ENCODE measurements around the gene LRP4.
A peak's percentile ranks its signal among the peaks of the same experiment; 100 is the strongest.

The LRP4 gene

DNA sequence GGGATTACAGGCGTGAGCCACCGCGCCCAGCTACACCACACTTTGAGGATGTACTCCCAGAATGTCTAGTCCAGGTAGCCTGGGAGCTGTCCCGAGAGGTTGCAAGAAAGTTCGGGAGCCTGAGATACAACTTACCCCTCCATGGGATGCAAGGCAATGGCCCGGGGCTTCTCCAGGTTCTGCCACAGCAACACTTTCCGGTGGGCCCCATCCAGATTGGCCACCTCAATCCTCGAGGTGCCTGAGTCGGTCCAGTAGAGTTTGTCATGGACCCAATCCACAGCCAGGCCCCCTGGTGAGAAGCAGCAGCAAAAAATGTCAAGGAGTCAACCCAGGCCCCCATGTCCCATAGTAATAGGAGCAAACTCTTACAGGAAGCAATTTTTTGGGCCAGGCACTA is 25.5 kb downstream of the LRP4 start:
- DNase-seq (ENCODE audit: low read depth in 3 of 3) = no peak

DNA sequence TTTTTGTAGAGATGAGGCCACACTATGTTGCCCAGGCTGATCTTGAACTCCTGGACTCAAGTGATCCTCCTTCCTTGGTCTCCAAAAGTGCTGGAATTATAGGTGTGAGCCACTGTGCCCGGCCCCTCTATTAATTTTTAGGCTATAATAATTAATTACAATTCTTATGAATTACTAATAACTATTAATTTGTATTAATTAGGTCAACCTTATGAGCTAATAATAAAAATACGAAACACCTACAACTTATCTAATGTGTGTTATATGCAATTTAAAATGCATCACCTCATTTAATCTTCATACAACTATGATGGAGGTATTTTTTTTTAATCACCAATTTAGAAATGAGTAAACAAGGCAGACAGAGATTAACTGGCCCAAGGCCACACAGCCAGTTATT is 26.2 kb downstream of the LRP4 start:
- DNase-seq (ENCODE audit: low read depth in 3 of 3) = no peak

DNA sequence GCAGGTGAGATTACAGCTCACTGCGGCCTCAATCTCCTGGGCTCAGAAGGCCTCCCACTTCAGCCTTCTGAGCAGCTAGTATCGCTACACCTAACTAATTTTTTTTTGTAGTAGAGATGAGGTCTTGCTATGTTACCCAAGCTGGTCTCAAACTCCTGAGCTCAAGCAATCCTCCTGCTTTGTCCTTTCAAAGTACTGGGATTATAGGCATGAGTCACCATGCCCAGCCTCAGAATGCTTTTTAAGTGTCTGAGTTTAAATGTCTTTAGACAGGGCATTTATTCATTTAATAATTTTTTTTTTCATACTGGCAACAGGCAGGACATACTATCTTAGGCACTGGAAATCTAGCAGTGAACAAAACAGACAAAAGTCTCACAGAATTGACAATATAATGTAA is 27.7 kb downstream of the LRP4 start:
- DNase-seq (ENCODE audit: low read depth in 3 of 3) = no peak

DNA sequence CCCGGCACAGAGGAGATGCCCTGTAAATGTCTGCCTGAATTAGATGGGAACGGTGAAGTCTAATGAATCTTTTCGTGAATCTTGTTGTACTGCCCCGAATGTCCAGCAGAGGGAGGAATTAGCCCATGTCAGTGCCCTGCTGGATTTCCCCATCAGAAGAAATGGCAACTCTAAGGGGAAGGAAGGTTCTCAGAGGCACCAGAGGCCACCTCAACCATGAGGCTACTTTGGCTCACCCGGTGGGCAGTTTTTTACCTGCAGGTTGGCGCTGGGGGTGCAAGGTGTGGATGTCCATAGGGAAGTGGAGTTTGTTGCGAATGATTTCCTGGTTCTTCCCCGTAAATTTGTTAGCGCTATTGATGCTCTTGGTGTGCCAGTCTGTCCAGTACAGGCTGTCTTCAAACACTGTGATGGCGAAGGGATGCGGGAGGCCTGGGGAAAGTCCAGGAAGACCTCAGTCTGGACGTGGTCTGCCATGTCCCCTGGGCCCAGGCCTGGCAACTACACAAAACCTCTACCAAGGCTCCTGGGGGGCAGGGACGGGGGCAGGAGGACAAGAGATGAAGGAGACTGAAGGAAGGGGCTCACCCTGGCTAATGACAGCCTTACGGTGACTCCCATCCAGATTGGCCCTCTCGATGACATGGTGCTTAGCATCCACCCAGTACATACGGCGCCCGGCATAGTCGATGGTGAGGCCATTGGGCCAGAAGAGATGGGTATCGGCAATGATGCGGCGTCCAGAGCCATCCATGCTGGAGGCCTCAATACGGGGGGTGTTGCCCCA is 28.5 kb downstream of the LRP4 start:
- DNase-seq (ENCODE audit: low read depth in 3 of 3) = peak; percentile 31 to 58 (median 43)

DNA sequence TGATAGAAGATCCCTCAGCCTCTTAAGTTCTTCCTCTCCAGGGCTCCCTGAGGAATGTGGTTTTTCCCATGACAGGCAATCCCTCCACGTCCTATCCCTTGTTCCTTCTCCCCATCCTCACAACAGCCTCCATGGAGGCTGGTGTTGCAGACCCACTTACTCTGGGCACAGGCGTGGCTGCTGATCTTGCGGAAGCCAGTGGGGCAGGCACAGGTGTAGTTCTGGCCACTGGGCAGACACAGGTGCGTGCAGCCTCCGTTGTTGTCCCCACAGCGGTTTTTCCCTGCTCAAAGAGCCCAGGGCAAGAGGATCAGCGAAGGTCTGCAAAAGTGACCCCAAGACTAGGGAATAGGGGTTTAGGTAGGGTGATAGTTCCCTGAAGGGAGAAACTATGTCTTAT is 29.1 kb downstream of the LRP4 start:
- DNase-seq (ENCODE audit: low read depth in 3 of 3) = no peak

DNA sequence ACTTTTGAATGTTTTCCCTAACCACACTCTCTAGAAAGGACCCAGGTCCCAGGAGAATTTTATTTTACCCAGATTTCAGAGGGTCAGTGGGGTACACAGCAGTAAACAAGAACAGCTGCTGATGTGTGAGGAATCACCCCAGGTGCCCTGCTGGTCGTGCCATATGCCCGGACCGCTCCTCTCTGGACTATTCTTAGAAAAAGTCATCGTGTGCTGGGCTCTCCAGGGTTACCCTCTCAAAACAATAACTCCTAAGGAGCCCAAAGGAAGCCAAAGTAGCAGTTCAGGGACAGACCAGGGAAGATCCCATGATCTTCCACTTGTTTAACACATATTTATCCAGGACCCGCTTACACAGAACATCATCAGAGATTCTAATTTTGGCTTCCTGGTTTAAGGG is 29.7 kb downstream of the LRP4 start:
- no peak for DNase-seq (ENCODE audit: low read depth in 3 of 3)

DNA sequence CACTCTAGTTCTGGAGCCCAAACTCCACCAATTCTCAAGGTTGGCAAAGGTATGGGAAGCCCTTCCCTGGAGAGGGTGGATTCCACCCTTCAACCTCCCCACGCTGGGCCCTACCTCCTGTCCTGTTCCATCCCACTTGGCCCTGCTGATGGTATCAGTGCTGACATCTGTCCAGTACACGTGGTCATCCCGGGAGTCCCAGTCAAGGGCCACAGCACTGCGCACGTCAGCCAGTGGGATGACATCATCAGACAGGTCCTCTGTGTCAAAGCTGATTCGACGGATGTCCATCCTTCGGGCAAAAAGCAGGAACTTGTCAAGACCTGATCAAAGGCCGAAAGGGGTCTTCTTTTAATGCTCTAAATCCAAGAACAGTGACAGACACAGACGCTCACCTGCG is 32.1 kb downstream of the LRP4 start:
- DNase-seq (ENCODE audit: low read depth in 3 of 3) = no peak

DNA sequence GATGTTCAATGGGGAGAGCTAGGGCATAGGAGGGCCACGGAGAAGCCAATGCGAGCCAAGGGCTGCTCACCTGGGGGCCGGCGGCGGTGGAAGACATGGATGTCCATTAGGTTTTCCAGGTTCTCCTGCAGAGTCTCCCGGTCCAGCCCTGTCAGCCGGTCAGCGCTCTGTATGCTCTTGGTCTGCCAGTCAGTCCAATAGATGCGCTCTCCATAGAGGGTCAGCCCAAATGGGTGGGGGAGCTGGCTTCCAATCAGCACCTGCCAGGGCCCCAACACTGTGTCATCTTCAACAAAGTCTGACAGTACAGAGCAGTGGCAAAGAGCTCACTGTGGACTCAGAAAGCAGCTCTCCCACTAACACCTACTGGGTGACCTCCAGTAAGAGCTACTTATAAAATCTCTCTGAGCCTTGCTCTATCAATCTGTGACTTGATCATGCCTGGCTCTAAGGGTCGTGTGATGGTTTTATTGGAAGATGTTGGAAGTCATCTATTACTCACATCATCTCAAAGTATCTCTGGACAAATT is 39.2 kb downstream of the LRP4 start:
- no peak for DNase-seq (ENCODE audit: low read depth in 3 of 3)

DNA sequence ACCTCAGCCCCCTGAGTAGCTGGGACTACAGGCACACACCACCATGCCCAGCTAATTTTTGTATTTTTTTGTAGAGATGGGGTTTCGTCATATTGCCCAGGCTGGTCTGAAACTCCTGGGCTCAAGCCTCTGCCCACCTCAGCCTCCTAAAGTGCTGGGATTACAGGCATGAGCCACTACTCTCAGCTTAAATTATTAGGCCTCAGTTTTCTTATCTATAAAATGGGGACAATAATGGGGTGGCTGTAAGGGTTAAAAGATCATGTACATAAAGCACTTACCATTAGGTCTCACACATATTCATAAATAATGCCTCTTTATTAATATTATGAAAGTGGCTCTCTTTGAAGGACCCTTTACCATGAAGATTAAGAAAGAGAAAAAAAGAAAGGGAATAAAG is 40.8 kb downstream of the LRP4 start:
- no peak for DNase-seq (ENCODE audit: low read depth in 3 of 3)

DNA sequence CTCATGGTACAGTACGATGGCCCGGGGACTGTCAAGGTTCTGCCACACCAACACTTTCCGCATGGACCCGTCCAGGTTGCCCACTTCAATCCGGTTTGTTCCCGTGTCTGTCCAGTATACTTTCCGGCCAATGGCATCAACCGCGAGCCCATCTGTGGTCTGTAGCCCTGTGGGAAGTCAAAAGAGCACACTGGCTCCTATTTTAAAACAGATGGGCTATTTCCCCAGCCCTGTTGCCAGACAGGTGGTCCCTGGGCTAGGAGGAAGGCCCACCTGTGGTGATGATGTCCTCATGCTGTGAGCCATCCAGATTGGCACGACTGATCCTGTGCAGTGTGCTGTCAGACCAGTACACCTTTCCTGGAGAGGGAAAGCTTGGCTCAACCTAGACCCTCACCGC is 41.9 kb downstream of the LRP4 start:
- no peak for DNase-seq (ENCODE audit: low read depth in 3 of 3)

DNA sequence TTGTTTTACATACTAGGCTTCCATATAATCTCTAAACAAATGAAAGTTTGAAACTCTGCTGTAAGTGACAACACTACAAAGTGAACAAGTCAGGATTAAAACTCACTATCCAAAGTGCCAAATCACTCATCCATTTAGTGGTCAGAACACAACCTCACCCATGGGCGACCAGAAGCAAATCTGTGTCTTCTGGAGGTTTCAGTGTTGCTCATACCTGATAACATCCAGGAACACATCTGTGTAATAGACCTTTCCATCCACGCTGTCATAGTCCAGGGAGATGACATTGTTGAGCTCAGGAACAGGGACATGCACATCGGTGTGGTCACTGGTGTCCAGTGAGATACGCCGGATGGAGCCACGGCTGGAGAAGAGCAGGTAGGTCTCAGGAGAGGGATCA is 43.8 kb downstream of the LRP4 start:
- DNase-seq (ENCODE audit: low read depth in 3 of 3) = no peak

DNA sequence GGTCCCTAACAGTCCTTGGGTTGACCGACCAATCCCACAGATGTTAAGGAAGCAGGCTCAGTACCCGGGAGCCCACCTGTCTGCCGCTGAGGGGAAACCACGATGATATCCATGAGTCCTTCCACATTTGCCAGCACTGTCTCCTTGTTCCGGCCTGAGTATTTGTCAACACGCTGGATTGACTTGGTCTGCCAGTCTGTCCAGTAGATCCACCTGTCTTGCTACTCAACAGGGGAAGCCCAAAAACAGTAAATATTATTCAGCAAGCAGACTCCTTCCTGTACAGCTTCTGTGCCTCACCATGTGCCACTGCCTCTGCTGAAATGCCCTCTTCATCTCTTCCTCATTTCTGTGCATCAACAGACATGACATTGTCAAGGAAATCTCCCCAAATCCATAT is 49.4 kb downstream of the LRP4 start:
- DNase-seq (ENCODE audit: low read depth in 3 of 3) = no peak

DNA sequence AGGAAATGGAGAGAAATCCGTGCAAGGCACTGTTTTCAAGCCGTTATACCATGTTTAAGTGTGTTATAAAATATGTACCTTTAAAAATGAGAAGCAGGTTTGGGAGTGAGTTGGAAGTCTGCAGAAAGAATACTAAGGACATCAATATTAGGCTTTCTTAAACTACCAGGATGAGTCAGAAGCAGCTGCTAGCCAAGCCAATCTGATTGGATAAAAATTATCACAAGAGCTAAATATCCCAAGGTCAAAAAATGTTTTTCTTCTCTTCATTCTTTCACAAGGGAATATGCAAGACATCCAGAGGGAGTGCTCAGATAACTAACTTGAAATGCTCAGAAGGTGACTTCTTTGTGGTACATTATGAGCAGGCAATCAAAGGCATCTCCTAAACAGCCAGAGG is 53.0 kb downstream of the LRP4 start:
- no peak for DNase-seq (ENCODE audit: low read depth in 3 of 3)

DNA sequence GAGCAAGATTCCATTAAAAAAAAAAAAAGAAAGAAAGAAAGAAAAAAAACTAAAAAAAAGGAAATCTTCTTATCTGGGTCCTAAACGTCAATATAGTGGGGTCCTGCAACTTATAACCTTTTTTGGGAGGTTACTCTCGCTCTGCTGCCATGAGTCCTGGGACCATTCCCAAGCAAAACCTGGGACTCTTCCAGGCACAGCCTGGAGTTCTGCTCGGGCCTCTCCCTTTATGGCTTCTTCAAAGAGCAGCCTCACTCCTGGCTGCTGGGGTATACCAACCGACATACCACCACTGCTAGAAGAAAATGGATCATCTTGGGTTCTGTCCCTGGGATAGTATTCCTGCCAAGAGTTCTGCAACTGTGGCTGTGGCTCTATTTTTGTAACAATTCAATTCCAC is 58.1 kb downstream of the LRP4 start:
- DNase-seq (ENCODE audit: low read depth in 3 of 3) = no peak

DNA sequence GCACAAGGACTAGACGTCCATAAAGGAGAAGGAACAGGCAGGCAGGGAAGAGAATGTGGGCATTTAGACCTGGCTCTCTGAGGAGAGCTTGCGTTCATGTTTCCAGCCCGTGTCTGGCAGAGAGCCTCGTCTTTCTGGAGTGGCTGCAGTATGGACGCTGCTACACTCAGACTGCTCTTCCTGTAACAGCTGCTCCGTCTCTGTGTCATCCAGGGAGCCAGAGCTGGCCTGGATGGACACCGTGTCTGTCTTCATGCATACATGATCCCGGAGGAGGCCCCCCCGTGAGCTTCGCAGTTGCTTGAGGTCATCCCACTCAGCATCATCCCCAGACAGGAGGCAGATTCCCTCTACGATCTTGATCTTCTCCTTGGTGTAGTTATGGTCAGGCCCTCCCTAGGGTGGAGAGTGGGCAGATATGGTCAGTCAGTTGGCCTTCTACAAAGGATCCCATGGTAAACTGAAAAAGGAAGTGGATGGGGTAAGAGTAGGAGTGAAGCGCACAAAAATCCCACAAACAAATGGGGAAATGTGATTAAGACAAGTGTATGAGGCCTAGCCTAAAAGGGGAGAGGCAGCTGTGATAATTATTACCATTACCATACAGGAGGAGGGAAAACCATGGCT is 59.3 kb downstream of the LRP4 start:
- no peak for DNase-seq (ENCODE audit: low read depth in 3 of 3)

DNA sequence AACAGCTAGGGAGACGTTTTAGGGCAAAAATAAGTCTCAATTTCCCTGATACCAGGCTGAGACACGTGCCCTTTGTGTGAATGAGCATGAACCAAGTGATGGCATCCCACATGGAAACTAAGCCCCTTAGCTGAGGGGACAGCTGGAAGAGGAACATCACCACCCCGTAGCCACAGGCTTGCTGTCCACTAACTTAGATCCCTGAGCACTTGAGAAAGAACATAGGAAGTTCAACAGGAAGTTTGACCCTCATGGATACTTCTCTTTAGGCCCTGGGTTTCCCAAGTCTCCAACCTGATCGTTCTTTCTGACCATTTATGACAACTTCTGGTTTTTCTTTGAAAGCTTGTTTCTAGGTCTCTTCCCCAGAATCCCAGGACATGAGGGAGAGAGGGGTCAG is 60.7 kb downstream of the LRP4 start:
- DNase-seq (ENCODE audit: low read depth in 3 of 3) = no peak

DNA sequence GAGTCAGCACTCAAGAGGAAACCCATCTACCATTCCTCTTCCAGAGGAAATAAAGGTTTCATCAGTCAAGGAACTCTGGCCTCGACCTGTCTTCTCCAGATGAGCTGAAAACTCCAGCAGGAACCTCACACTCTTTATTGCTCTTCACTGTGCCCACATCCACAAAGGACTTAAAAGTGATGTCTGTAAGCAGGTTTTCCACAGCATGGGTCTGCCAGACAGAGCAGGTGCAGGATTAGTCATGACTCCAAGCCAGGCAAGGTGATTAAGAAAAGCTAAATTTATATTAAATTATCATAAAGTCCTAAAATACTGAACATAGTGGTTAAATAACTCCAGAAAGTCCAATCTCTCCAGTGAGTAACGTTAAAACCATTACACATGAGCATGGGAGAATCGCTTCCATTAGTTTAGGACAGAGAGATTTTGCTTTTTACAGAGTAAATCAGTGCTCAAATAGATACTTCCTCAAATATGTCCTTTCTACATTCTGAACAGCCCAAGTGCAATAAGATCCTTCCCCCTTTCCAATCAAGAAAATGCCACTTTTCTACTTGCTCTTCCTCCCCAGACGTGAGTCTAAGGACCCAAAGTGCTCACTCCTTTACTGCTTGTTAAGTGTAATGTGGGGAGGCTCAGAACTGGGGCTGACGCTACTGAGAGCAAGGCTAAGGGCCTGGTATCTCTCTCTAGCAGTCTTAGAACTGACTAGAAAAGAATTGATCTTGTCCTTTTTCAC is 61.6 kb downstream of the LRP4 start:
- no peak for DNase-seq (ENCODE audit: low read depth in 3 of 3)

DNA sequence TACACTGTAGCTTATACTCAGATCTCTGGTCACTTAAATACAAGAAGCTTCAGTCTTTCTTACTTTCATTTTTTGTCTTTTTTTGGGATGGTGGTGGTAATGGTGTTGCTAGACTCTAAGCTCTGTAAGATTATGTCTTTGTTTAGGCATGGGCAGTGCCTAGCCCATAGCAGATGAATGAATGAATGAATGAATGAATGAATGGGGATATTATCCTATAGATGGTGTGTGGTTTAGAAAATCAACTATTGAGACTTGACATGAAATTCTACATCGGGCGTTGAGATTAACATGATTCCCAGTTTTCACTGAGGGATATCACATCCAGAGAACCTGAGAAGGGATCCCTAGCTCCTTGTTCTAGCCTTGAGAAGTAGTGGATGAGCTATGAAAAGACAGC is 62.5 kb downstream of the LRP4 start:
- no peak for DNase-seq (ENCODE audit: low read depth in 3 of 3)

DNA sequence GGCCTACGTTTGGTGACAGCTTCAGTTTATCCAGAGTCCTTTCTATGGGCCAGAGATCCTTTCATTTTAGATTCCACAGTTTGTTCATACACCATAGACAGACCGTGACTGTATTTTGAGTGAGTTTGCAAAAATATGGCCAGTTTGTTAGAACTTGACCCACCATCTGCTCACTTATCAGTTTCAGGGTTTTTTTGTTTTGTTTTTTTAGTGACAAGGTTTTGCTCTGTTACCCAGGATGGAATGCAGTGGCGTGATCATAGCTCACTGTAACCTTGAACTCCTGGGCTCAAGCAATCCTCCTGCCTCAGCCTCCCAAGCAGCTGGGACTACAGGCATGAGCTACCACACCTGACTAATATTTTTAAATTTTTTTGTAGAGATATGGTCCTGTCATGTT is 63.2 kb downstream of the LRP4 start:
- no peak for DNase-seq (ENCODE audit: low read depth in 3 of 3)

DNA sequence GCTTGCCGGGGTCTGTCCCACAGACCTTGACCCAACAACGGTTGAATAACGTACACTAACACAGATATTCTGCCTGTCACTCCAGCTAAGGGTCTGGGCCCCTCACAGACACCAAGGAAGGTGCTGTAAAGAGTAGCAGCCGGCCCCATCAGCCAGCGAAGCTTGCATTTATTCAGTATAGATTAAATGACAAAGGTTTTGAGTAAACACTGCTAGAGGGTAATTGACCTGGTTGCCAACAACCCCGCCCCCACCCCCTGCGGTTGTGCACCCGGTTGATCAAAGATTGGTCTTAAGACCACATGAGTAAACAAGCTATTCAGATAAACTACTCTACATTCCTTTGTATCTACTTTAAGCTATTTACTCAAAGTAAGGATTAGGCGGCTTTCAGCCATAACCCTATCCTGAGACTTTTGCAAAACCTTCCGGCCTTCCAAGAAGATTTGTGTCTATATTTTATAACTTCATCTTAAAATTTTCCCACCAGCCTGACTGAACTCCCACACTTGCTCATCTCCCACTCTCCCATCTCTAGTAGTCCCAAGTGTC is 67.4 kb downstream of the LRP4 start:
- no peak for DNase-seq (ENCODE audit: low read depth in 3 of 3)

DNA sequence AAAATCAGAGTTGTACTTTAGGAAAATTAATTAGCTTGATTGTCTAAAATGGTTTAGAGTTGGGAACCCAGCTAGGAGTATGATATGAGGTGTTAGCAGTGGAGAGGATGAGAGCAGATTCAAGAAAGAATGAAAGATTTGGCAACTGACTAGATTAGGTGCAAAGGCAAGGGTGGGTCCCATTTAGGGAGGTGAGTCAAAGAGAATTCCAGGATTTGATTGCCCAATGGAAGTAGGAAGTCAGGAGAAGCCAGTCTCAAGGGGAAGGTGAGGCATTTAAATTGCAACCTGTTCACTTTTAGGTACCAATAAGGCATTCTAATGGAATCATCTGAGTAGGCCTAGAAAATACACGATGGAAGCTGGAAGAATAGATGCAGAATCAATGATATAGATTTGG is 68.7 kb downstream of the LRP4 start:
- DNase-seq (ENCODE audit: low read depth in 3 of 3) = no peak

DNA sequence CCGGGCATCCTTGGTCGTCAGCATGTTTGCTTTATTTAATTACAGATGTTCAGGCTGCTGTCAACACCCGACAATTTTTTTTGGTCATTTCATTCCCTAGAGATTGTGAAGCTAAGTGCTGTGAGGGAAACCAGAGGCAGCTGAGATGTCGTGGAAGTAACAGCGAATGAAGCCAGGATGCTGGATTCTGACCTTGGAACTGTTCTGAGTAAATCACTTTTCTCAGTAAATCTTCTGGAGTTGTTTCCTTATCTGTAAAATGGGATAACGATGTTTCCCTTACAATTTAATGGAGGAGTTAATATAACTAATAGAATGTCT is 71.9 kb downstream of the LRP4 start:
- no peak for DNase-seq (ENCODE audit: low read depth in 3 of 3)
